A673 (cell line): ENCODE data around the gene MRFAP1L1.

Experiments used
- EZH2 ChIP-seq: fragments of 200-600 bp; sonication (generic); IDR thresholded peaks from 2 replicates; pipeline ENCODE4 v1.6.1; 2017; ENCODE audit warnings: borderline replicate concordance, low read depth, mild to moderate bottlenecking, mixed read lengths, antibody characterized with exemption, low read length; ENCODE audit not compliant: poor library complexity, severe bottlenecking
- TF ChIP-seq, protein P1 (sequence below): fragments of 300-800, 200-600 bp; sonication (generic); conservative IDR thresholded peaks from 2 replicates; pipeline ENCODE4 v1.5.1; 2017; ENCODE audit warnings: low read depth, mild to moderate bottlenecking, antibody characterized with exemption, low read length, moderate library complexity, mixed read lengths

GRCh38 chr4:6731318-6731675, 21.6 kb upstream of the MRFAP1L1 start:
- TF ChIP-seq, protein P1, sequence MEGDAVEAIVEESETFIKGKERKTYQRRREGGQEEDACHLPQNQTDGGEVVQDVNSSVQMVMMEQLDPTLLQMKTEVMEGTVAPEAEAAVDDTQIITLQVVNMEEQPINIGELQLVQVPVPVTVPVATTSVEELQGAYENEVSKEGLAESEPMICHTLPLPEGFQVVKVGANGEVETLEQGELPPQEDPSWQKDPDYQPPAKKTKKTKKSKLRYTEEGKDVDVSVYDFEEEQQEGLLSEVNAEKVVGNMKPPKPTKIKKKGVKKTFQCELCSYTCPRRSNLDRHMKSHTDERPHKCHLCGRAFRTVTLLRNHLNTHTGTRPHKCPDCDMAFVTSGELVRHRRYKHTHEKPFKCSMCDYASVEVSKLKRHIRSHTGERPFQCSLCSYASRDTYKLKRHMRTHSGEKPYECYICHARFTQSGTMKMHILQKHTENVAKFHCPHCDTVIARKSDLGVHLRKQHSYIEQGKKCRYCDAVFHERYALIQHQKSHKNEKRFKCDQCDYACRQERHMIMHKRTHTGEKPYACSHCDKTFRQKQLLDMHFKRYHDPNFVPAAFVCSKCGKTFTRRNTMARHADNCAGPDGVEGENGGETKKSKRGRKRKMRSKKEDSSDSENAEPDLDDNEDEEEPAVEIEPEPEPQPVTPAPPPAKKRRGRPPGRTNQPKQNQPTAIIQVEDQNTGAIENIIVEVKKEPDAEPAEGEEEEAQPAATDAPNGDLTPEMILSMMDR = no peak
- TF ChIP-seq EZH2 = no peak
